SK-N-DZ (cell line): Measurements from ENCODE around the gene VPS37D. TPM values are rescaled to one million over a fixed set of nuclear protein-coding genes. Genes with fewer than 3 reads are reported as not detected.
"Not testable (repeated sequence)": the region's sequence is repeated elsewhere in the genome, so short reads cannot be mapped to it uniquely, and the experiment has no call there.

Source experiments
- DNase-seq: peaks from one replicate; pipeline ENCODE4 v3.0.0-alpha.2; 2015; ENCODE audit warnings: low spot score
- polyA plus RNA-seq, 2 experiments: library from polyadenylated mRNA; depleted of rRNA; stranded (reverse); fragments of >200 nt; gene quantifications; 2 replicates each; pipeline ENCODE4 v1.2.3, GENCODE V29; 2014

VPS37D gene
- 7.9 and 12.0 TPM in 2 replicates for polyA plus RNA-seq (2014; cell fraction: cytosol; rRNA removed)
- 5.2 and 10.8 TPM in 2 replicates for polyA plus RNA-seq (2014; cell fraction: nucleus; rRNA removed)

GRCh38 chr7:73667344-73668102 is at the start of gene VPS37D:
VPS37D (plus strand) TSS chr7:73667831; CDS start chr7:73667959, 128 bp downstream.
- DNase-seq: peak; percentile 67

GRCh38 chr7:73618538-73618937 is 49.1 kb upstream of the VPS37D start:
- no peak for DNase-seq

- not testable (repeated sequence) for DNase-seq
Observed at GRCh38 chr7:73619394-73619793, 48.2 kb upstream of the VPS37D start.

- DNase-seq: no peak
Observed at GRCh38 chr7:73621168-73622063, 46.2 kb upstream of the VPS37D start.

GRCh38 chr7:73622527-73622908 is 45.1 kb upstream of the VPS37D start:
- DNase-seq: no peak

GRCh38 chr7:73622909-73623797 is 44.5 kb upstream of the VPS37D start:
- DNase-seq: no peak

- peak; percentile 73 for DNase-seq
Observed at GRCh38 chr7:73623798-73624668, 43.6 kb upstream of the VPS37D start, which contains the start of gene MLXIPL. MLXIPL (minus strand) TSS chr7:73624522; CDS start chr7:73624492, 30 bp downstream.

GRCh38 chr7:73624669-73625001 is 43.0 kb upstream of the VPS37D start:
- DNase-seq: no peak

- no peak for DNase-seq
Observed at GRCh38 chr7:73625276-73625675, 42.4 kb upstream of the VPS37D start.

GRCh38 chr7:73626814-73627213 is 40.8 kb upstream of the VPS37D start:
- no peak for DNase-seq

GRCh38 chr7:73628504-73628903 is 39.1 kb upstream of the VPS37D start:
- no peak for DNase-seq

- DNase-seq: no peak
Observed at GRCh38 chr7:73631558-73631957, 36.1 kb upstream of the VPS37D start.

- no peak for DNase-seq
Observed at GRCh38 chr7:73633323-73633722, 34.3 kb upstream of the VPS37D start.

- no peak for DNase-seq
Observed at GRCh38 chr7:73633844-73634243, 33.8 kb upstream of the VPS37D start.

- DNase-seq: no peak
Observed at GRCh38 chr7:73635428-73636200, 32.0 kb upstream of the VPS37D start.

- no peak for DNase-seq
Observed at GRCh38 chr7:73638911-73639310, 28.7 kb upstream of the VPS37D start.

- DNase-seq: no peak
Observed at GRCh38 chr7:73642834-73643233, 24.8 kb upstream of the VPS37D start.

- no peak for DNase-seq
Observed at GRCh38 chr7:73644688-73645286, 22.8 kb upstream of the VPS37D start.

- DNase-seq: no peak
Observed at GRCh38 chr7:73645643-73646174, 21.9 kb upstream of the VPS37D start.
